ENCODE measurements around the gene C1QL1.

GRCh38 chr17:44913676-44914075, 54.4 kb downstream of the C1QL1 start:
- TF ChIP-seq CTCF (IDR thresholded peaks at IDR 0.05 in 4 of 5, conservative IDR thresholded peaks at IDR 0.05 in 1 of 5): no peak
- no peak for TF ChIP-seq POLR2A (IDR thresholded peaks at IDR 0.05)

All from gastrocnemius medialis (tissue), 4 donors.